DOHH2 (cell line): ENCODE data around the gene PPM1M.

Experiments used
- EZH2phosphoT487 ChIP-seq: fragments of 200-600 bp; sonication (generic); IDR thresholded peaks from 2 replicates; pipeline ENCODE4 v1.6.1; 2017; ENCODE audit warnings: borderline replicate concordance, mild to moderate bottlenecking, antibody characterized with exemption, low read length, moderate library complexity, mixed read lengths
- TF ChIP-seq, protein P1 (sequence below): fragments of 200-600 bp; sonication (generic); IDR thresholded peaks from one replicate; pipeline ENCODE4 v1.5.1; 2014; ENCODE audit warnings: antibody characterized with exemption, mild to moderate bottlenecking, low read depth, low read length; ENCODE audit not compliant: poor library complexity, severe bottlenecking

DNA sequence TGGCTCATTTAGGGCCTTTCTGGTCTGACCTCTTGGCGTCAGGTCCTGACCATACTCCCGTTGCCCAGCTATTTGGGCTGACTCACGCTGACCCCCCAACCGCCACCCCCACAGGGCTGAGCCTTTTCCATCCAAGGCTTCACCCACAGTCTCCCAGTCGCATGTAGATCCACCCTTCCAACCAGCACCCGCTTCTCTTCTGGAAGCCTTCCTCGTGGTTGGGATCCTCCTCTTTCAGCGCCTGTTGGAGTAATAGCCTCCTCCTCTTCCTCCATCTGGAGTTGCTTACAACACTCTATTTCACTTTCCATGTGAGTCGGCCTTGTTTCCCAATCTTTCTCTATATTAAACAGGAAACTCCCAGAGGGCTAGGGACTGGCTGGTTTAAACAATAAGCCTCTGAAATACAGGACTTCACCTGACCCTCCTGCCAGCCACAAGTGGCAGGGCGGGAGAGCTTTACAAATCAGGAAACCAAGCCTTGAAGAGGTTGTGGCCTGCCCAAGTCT, 49.7 kb upstream of the PPM1M start:
- TF ChIP-seq, protein P1, sequence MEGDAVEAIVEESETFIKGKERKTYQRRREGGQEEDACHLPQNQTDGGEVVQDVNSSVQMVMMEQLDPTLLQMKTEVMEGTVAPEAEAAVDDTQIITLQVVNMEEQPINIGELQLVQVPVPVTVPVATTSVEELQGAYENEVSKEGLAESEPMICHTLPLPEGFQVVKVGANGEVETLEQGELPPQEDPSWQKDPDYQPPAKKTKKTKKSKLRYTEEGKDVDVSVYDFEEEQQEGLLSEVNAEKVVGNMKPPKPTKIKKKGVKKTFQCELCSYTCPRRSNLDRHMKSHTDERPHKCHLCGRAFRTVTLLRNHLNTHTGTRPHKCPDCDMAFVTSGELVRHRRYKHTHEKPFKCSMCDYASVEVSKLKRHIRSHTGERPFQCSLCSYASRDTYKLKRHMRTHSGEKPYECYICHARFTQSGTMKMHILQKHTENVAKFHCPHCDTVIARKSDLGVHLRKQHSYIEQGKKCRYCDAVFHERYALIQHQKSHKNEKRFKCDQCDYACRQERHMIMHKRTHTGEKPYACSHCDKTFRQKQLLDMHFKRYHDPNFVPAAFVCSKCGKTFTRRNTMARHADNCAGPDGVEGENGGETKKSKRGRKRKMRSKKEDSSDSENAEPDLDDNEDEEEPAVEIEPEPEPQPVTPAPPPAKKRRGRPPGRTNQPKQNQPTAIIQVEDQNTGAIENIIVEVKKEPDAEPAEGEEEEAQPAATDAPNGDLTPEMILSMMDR = no peak
- TF ChIP-seq EZH2phosphoT487 = no peak
